Measurements from ENCODE around the gene LOX. TPM values are rescaled to one million over a fixed set of nuclear protein-coding genes. Genes with fewer than 3 reads are reported as not detected.

The LOX gene
- total and polyA plus RNA-seq, 2 experiments from 2014 or later: 1.5 to 1.8 TPM

- TF ChIP-seq ZNF462 (CRISPR knock-in tag; IDR thresholded peaks at IDR 0.05) (no peak), NANOG (IDR thresholded peaks at IDR 0.05; ENCODE audit: borderline replicate concordance) (no peak), EZH2phosphoT487 (IDR thresholded peaks at IDR 0.05; ENCODE audit: unreplicated experiment) (no peak), ETS1 (IDR thresholded peaks at IDR 0.05) (no peak)
Measured at GRCh38 chr5:122085041-122085440, 7.0 kb upstream of the LOX start (continued).

GRCh38 chr5:122083535-122083934, 5.5 kb upstream of the LOX start:
- H3K4me3 ChIP-seq: no peak overlapping the region
- H2AFZ ChIP-seq: no peak overlapping the region
- Mint-ChIP-seq H3K36me3 (ENCODE audit: low read depth) (no peaks in the 10 kb centered on the region), H3K27me3 (ENCODE audit: insufficient read depth, low read depth, poor library complexity) (peaks cover 13% of the 10 kb centered on the region), H3K4me3 (no peak overlapping the region), H3K27ac (no peak overlapping the region), H3K9me3 (no peaks in the 10 kb centered on the region), H3K4me1 (peaks cover 12% of the 10 kb centered on the region)
- DNase-seq (ENCODE audit: low spot score) (no peak), ATAC-seq (no peak)
- no peaks in the 10 kb centered on the region for H3K36me3 ChIP-seq (ENCODE audit: insufficient read depth)
- no peaks in the 10 kb centered on the region for H3F3A ChIP-seq (replicated peaks; ENCODE audit: low read depth)
- no peak overlapping the region for H3K4me2 ChIP-seq
- H3K79me2 ChIP-seq (replicated peaks; ENCODE audit: insufficient read depth): no peaks in the 10 kb centered on the region
- no peak overlapping the region for H3K27ac ChIP-seq (ENCODE audit: low read depth)
- peaks cover 7% of the 10 kb centered on the region for H3K4me1 ChIP-seq (ENCODE audit: insufficient read depth)
- no peaks in the 10 kb centered on the region for H4K20me1 ChIP-seq (replicated peaks; ENCODE audit: insufficient read depth)
- no peaks in the 10 kb centered on the region for H3K9me2 ChIP-seq (ENCODE audit: insufficient read depth)
- H3K27me3 ChIP-seq (ENCODE audit: insufficient read depth): peaks cover 13% of the 10 kb centered on the region
- TF ChIP-seq ZNF114 (CRISPR knock-in tag; IDR thresholded peaks at IDR 0.05) (no peak), ZNF462 (CRISPR knock-in tag; IDR thresholded peaks at IDR 0.05) (no peak), NANOG (IDR thresholded peaks at IDR 0.05; ENCODE audit: borderline replicate concordance) (no peak), ETS1 (IDR thresholded peaks at IDR 0.05) (no peak), CREB1 (CRISPR knock-in tag; IDR thresholded peaks at IDR 0.05; ENCODE audit: low read depth) (no peak)

Data from GM23338 (cell line).